ENCODE measurements around the gene GALT.
A peak's percentile ranks its signal among the peaks of the same experiment; 100 is the strongest.

Gene GALT

DNA sequence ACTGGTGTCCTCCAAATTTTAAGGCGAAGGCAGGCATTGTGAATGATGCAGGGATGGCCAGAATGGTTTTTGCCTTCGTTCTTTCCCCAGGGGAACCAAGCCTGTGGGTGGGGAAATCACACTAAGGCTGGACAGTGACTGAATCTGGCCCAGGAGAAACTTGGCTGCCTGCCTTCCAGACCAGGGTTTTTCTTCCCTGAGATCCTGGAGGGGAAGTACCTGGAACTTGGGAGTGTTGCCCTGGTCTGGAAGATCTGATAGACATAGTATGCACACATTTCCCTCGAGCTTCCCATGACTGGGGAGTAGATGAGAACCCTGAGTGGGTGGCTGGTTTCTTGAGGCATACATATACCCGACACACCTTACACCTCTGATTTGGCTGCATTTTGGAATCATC lies 4.8 kb downstream of the GALT start:
- TF ChIP-seq, protein P1, sequence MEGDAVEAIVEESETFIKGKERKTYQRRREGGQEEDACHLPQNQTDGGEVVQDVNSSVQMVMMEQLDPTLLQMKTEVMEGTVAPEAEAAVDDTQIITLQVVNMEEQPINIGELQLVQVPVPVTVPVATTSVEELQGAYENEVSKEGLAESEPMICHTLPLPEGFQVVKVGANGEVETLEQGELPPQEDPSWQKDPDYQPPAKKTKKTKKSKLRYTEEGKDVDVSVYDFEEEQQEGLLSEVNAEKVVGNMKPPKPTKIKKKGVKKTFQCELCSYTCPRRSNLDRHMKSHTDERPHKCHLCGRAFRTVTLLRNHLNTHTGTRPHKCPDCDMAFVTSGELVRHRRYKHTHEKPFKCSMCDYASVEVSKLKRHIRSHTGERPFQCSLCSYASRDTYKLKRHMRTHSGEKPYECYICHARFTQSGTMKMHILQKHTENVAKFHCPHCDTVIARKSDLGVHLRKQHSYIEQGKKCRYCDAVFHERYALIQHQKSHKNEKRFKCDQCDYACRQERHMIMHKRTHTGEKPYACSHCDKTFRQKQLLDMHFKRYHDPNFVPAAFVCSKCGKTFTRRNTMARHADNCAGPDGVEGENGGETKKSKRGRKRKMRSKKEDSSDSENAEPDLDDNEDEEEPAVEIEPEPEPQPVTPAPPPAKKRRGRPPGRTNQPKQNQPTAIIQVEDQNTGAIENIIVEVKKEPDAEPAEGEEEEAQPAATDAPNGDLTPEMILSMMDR (IDR thresholded peaks at IDR 0.05), result no peak

DNA sequence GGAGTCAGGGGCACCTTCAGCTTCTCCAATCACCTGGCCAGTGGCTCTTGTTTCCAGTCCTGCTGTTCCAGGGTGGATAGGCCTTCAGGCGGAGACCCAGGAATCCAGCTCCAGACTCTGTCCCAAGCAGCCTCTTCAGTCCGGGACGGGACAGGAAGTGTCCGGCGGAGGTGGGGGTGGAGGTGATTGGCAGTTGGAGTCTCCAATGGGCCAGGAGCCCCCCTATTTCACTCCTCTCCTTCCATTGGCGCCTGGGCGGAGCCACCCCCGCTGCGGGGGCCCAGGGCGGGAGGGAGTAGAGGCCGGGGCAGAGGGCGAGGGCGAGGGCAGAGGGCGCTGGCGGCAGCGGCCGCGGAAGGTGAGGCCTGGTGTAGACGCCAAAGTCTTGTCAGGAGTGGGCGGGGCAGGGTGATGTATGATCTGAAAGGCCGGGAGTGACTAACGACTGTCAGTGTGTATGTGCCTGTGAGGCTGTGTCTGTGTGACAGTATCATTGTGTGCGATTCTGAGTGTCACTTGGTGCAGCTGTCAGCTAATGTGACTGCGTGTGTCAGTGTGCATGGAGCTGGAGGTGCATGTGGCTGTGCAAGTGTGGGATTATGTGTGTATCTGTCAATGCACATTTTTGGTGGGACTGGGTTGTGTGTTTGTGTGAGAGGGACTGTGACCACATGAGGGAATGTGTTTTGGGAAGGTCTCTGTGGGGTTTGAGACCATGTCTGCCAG lies 5.6 kb downstream of the GALT start, which contains the start of gene IL11RA:
IL11RA (plus strand) TSS at position 310 of the 726 bp plus-strand sequence. CDS start 3,033 bp downstream, outside the sequence.
- TF ChIP-seq, protein P1 (IDR thresholded peaks at IDR 0.05), result peak; percentile 12; the same call in 1 of the 2 replicates

DNA sequence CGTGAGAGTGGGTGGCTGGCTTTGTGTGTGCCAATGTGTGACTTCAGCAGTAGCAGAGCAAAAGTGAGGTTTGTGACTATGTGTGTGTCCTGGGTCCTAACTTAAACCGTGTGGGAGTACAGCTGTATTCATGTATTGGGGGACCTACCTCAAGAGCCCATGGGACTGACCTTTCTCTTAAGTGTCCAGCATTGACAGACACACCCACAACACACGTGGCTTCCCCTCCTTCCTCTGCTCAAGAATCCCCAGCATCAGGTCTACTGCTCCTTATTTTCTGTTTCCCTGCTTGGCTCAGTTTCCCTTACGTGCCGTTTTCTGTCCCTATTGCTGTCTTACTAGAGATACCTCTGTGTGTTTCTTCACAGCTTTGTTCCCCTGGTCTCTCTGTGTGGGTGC lies 6.1 kb downstream of the GALT start:
- TF ChIP-seq, protein P1 (IDR thresholded peaks at IDR 0.05), result no peak

DNA sequence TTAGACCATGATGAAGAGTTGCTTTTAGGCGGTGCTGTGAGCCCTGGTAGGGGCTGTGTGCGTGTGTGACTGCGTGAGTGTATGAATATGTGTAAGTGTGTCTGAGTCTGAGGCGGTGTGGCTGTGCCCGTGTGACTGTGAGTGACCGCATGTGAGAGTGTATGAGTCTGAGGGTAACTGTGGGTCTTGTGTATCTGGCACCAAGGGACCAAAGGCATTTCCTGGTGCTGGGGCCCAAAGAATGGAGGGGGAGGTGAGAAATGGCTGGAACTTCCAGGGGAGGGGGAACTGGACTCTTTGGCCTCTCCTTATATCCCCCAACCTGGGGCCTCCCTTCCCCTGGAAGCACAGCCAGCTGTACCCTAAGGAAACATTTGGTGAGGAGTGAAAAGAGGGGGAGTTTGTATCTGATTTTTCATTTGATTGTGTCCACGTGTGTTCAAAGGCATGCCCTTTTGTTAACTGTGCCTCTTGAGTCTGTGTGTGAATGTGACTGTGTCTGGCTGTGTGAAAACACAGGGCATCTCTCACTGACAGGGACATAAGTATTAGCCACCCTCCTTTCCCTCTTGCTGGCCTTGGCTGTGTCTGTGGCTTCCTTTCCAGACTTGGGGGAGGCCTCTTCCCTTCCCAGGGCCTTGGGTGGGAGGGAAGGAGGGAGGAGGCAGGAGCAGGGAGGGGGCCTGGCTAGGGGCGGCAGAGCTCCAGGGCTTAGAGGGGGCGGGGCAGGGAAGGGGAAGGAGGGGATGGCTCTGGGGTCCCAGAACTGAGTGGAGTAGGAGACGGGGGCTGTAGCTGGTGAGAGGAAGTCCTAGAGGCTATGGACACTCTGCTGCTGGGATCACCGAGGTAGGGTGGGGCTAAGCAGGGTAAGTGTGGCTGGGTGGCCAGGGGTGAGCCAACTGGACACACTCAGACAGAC lies 6.9 kb downstream of the GALT start:
- TF ChIP-seq, protein P1 (IDR thresholded peaks at IDR 0.05), result no peak

DNA sequence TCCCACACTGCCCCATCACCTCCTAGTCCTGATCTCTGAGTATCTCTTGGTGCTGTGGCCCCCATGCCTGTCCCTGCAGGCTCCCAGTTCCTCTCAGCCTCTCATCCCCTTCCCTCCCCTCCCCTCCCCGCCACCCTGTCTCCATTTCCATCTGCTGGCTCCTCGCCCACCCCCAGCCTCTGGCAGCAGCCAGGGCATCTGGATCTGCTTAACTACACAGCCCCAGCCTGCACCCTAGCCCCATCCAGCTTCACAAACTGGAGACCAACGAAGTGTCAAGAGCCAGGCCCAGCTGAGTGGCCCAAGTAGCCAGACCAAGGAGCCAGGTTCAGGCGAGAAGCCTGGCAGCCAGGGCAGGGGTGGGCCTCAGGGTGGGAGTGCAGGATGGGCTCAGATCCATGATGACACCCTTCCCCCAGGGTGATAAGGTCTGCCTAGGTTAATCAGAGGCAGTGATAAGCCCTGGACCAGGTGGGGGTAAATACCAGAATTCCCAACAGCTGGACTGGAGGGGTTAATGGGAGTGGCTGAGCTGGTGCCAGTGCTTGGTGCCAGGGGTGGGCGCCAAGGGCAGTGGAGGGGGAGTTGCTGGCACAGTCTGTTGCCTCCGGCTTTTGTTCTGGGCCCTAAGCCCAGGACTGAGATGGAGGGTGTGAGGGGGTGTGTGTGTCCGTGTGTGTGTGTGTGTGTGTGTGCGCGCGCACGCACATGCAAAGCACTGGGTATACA lies 8.0 kb downstream of the GALT start:
- TF ChIP-seq, protein P1 (IDR thresholded peaks at IDR 0.05), result no peak

DNA sequence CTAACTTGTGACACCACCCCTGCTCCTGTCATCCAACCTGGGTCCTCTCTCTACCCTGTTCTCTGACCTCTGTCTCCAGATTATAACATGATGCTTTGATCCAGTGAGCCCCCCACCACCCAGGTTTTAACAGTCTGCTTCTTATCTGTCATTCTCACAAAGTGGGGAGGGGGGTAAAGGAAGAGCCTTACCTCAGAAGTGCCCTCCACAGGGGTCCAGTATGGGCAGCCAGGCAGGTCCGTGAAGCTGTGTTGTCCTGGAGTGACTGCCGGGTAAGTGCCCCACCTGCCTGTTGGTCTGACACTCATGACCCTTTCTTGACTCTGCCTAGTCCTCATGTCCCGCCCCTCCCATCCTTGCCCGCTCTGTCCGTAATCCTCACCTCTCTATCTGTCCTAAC lies 8.9 kb downstream of the GALT start:
- TF ChIP-seq, protein P1 (IDR thresholded peaks at IDR 0.05), result no peak

DNA sequence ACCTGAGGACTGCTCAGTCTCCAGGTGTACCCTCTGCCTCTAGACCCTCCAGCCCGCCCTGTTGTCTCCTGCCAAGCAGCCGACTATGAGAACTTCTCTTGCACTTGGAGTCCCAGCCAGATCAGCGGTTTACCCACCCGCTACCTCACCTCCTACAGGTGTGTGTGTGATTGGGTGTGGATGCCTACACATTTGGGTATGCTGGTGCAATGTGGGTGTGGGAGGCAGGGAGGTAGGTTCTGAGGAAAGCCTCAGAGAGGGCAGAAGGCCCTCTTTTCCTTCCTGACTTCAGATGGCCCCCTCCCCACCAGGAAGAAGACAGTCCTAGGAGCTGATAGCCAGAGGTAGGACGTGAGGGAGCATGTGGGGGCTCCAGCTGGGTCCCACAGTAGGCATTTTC lies 10.5 kb downstream of the GALT start:
- TF ChIP-seq, protein P1 (IDR thresholded peaks at IDR 0.05), result no peak

Measured in LNCAP (cell line).